HG03432 (cell line): ENCODE results near the gene FBXO34.
"Not testable (repeated sequence)": the region's sequence is repeated elsewhere in the genome, so short reads cannot be mapped to it uniquely, and the experiment has no call there.

Experiments
- ATAC-seq: cut with Tn5 transposase; IDR thresholded peaks from one replicate; pipeline ENCODE4 v1.9.1; 2021; ENCODE audit warnings: mild to moderate bottlenecking, moderate library complexity; ENCODE audit not compliant: unreplicated experiment

Gene FBXO34

DNA sequence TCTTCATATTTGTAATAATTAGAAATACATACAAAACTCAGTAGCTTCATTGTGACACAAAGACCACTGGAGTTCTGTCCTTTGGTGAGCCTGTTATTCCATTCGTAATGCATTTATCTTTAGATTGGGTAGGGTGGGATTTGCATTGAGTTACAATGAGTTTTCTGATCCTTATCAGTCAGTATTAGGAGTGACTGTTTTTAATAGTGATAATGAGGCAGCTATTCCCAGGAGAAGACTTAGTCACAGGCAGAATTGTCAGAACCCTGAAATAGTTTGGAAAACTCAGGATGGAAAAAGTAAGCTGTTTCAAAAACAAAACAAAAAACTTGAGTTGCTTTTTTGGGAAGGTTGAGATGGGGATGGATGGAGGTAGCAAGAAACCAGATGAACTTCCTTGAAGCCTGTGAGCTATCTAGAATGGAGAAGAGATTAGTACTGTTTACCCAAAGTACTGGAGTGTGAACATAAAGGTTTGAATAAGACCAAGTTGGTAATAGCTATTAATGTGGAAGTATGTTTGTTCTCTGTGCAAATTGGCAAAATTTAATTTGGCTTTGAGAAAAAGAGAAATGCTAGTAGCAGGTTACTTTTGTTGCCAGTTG lies 38.6 kb downstream of the FBXO34 start:
- ATAC-seq, result no peak

GRCh38 chr14:55312379-55313030 lies 41.3 kb downstream of the FBXO34 start:
- ATAC-seq, result not testable (repeated sequence)

DNA sequence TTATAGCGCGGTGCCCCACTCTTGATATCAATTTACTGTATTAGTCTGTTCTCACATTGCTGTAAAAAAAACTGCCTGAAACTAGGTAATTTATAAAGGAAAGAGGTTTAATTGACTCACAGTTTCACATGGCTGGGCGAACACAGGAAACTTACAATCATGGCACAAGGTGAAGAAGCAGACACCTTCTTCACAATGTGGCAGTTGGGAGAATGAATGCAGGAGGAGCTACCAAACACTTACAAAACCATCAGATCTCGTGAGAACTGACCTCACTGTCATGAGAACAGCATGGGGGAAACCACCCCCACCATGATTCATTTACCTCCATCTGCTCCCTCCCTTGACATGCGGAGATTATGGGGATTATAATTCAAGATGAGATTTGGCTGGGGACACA lies 42.3 kb downstream of the FBXO34 start:
- no peak for ATAC-seq

GRCh38 chr14:55314449-55314848 lies 43.2 kb downstream of the FBXO34 start:
- ATAC-seq, result no peak

DNA sequence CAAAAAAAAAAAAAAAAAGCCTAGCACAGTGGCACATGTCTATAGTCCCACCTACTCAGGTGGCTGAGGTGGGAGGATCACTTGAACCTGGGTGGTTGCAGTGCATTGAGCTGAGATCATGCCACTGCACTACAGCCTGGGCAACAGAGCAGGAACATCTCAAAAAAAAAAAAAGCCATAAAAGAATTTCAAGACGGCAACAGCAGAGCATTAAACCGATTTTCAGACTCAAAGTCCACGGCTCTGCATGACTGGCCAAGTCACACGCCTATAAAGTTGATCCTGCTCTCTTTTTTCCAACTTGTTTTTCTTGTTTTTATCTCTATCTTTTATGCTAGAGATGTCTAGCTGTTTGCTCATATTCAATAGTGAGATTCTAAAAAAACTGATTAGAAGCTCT lies 45.3 kb downstream of the FBXO34 start:
- no peak for ATAC-seq

DNA sequence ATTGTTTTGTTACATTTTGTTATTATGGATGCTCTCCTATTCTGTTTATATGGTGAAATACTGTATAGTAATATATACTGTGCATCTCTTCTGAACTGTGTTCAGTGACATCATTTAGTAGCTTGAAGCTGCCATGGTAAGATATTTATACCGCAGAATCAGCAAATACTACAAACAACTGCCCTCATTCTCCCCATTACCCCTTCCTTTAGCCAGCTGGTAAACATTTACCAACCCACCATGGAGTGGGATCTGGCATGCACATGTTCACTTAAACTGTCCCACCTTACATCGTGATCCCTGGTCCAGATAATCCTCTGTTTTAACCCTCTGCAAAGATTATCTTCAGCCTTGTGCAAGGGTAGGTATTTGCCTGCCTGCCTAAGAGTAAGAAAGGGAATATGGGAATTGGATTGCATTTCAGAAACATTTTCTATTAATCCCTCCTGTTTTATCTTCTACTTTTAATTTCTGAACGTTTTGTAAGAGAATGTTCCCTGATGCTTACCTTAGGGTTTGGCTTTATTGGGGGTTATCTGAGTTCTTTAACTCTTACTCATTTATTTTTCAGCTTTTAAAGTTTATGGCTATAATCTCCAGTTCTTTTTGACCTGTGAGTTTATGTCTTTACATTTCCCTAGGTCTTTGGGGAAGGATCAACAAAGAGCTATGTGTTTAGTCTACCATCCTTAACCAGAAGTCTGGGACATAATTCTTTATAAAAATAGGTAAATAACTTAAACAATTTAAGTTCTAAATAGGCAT lies 46.5 kb downstream of the FBXO34 start:
- no peak for ATAC-seq

GRCh38 chr14:55318694-55319093 lies 47.5 kb downstream of the FBXO34 start:
- no peak for ATAC-seq

- ATAC-seq, result no peak
These were observed 52.7 kb downstream of the FBXO34 start for GRCh38 chr14:55323910-55324309.

DNA sequence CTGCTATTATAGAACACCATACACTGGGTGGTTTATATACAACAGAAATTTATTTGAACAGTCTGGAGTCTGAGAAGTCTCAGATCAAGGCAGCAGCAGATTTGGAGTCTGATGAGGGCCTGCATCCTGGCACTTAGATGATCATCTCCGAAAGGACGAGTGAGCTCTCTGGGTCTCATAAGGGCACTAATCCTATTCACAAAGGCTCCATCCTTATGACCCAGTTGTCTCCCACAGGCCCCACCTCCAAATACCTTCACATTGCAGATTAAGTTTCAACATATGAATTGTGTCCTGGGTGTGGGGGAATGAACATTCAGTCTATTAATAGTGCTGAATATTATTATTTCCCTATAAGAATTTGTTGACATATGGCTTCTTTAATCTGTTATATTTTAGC lies 53.6 kb downstream of the FBXO34 start:
- ATAC-seq, result no peak

DNA sequence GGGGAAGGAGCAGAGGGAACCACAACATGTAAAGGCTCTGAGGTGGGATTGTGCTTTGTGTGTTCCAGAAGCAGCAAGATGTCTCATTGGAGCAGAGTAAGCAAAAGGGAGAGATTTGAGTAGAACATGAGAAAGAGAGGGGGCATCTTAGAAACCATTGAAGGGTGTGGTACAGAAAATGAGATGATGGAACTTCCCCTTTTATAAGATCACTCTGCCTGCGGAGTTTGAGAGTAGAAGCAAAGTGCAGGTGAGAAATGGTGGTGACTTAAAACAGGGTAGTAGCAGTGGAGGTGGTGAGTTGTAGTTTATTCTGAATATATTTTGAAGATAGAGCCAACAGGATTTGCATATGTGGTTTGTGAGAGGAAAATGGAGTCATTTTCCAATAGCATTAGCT lies 56.0 kb downstream of the FBXO34 start:
- peak; percentile 83 for ATAC-seq

GRCh38 chr14:55328317-55328716 lies 57.1 kb downstream of the FBXO34 start:
- ATAC-seq, result no peak

GRCh38 chr14:55329999-55330710 lies 58.9 kb downstream of the FBXO34 start:
- ATAC-seq, result no peak

GRCh38 chr14:55332654-55333570 lies 61.7 kb downstream of the FBXO34 start:
- peak; percentile 49 for ATAC-seq

DNA sequence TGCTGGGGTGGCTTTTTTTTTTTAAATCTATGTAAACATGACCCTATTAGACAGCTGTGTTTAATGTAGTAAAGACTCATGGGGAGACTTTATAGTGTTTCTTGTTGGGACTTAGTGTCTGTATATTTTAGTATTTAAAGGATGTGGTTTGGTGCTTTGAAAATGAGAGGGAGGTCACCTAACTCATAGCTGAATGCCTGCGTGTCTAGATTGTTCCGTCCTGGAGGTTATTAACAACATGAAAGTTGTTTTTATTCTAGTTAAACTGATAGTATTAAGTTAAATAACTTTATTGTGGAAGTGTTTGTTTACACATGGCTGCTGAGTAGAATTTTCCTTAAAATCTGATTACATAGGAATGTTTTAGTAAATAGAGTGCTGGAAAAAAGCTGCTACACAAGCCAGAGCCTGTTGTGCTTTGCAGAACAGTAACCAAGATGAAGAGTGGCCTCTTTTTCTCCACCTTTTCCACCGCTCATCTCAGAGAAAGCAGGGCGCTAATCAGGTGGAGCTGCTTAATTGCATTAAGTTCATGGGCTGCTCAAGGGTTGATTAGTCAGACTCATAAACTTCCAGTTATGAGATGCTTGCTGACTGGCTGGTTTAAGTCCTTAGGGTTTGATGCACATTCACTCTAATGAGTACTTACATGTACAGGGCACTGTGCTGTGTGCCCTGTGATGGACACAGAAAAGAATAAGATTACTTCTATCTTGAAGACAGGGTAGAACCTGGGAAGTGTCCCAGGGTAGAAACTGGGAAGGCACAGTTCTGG lies 62.7 kb downstream of the FBXO34 start:
- ATAC-seq, result peak; percentile 70

DNA sequence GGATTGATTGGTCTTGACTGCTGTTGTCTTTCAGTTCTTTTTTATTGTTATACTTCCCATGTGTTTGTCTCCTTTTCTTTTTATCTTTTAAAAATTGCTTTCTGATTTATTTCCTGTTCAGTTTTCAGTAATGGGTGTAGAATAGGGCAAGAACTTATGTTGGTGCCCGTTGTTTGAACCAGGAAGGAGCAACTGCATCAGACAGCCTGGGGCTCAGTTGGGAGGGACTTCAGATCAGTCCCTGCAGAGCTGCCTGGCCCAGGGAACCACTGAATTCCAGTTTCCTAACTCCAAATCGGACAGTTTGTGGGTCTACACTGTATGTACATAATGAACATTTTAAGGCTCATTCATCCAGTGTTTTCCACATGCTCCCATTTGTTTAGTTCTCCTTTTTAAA lies 64.9 kb downstream of the FBXO34 start:
- no peak for ATAC-seq

DNA sequence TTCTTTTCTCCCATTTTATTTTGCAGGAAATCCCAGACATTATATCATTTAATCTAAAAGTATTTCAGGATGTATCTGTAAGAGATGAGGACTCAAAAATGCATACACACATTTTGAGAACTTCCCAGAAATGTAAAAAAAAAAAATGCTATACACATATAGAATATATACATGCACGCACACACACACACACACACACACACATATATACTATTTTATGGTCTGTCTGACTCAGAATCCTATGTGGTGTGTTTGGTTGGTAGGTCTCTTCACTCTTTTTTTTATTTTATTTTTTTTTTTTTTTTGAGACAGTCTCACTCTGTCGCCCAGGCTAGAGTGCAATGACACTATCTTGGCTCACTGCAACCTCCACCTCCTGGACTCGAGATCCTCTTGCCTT lies 65.5 kb downstream of the FBXO34 start:
- no peak for ATAC-seq

- ATAC-seq, result peak; percentile 85
These were observed 68.5 kb downstream of the FBXO34 start for GRCh38 chr14:55339770-55340169.

DNA sequence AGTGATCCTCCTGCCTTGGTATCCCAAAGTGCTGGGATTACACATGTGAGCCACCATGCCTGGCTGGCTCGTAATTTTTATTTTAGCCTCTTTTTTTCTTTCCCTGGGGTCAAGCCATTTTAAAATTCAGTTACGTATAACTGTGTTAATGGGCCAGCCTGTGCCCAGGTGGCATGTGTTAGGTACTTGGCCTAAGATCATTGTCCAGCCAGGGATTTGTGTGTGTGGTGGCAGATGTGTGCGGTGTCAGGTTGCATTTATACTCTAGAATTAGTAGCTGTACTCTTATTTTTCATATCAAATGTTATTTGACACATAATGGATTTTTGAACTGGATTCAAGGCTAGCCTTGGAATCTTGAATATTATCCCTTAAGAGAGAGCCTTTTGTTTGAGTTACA lies 69.3 kb downstream of the FBXO34 start:
- no peak for ATAC-seq

- ATAC-seq, result no peak
These were observed 70.6 kb downstream of the FBXO34 start for GRCh38 chr14:55341781-55342180.
